NOMO-1 treated with dmso at 0.1 percent for 144 hours (cell line): ENCODE measurements around the gene RMI1.
"Not testable (repeated sequence)": the region's sequence is repeated elsewhere in the genome, so short reads cannot be mapped to it uniquely, and the experiment has no call there.

Source experiments
- DNase-seq: peaks from one replicate; lab custom pipeline; 2025; ENCODE audit not compliant: unreplicated experiment; lab: John Stamatoyannopoulos, UW

The RMI1 gene

GRCh38 chr9:84002344-84002743 is 21.7 kb downstream of the RMI1 start:
- no peak for DNase-seq

- DNase-seq: no peak
Observed at GRCh38 chr9:84003246-84003645, 22.6 kb downstream of the RMI1 start.

GRCh38 chr9:84007662-84008061 is 27.1 kb downstream of the RMI1 start:
- no peak for DNase-seq

DNA sequence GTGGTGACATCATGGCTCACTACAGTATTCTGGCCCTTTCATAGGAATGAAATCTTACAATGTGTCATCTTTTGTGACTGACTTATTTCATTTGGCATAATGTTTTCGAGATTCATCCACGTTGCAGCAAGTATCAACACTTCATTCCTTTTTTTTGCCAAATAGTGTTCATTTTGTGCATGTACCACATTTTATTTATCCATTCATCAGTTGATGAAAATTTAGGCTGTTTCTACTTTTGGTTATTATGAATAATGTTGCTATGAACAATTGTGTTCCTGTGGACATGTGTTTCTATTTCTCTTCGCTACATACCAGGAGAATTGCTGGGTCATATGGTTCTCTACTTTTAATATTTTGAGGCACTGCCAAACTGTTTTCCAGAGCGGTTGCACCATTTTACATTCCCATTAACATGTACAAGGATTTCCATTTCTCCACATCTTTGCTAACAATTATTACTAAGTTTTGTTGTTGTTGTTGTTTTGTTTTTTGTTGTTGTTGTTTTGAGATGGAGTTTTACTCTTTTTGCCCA is 43.5 kb downstream of the RMI1 start:
- no peak for DNase-seq

DNA sequence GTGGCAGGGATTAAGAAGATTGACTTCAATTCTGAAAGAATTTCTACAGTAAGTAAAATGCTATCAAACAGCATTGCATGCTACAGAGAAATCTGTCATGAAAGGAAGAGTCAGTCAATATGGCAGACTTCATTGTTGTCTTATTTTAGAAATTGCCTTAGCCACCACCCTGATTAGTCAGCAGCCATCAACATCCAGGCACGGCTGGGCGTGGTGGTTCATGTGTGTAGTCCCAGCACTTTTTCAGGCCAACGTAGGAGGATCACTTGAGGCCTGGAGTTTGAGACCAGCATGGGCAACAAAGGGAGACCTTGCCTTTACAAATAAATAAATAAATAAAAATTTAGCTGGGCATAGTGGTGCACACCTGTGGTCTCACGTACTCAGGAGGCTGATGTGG is 46.6 kb downstream of the RMI1 start:
- no peak for DNase-seq

DNA sequence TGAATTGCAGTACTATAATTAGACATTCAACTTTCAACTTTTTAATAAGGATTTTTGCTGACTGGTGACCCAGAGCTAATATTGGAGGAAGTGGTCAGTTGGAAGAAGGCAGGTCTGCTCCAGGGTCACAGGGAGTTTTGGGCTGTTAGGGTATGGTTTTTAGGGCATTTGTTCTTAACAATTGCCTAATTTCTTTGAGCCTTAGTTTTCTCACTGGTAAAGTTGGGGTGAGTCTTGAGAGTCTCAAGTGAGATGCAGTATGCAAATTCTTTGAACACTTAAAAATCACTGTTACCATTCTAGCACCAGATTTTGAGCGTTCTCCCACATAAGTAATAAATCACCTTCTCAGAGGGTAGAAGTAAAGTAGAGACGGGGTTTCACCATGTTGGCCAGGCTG is 50.9 kb downstream of the RMI1 start:
- DNase-seq: no peak

GRCh38 chr9:84041857-84042256 is 61.3 kb downstream of the RMI1 start:
- not testable (repeated sequence) for DNase-seq

- no peak for DNase-seq
Observed at GRCh38 chr9:84045481-84046097, 65.0 kb downstream of the RMI1 start.
